KG1 (cell line): ENCODE data around the gene NUDT16L1.

ENCODE experiments used
- DNase-seq: peaks from one replicate; lab custom pipeline; 2025; lab: John Stamatoyannopoulos, UW

Gene NUDT16L1

GRCh38 chr16:4695473-4696171, 2.3 kb downstream of the NUDT16L1 start:
- DNase-seq = no peak

- DNase-seq = no peak
Measured at GRCh38 chr16:4696172-4696904, 3.0 kb downstream of the NUDT16L1 start.

DNA sequence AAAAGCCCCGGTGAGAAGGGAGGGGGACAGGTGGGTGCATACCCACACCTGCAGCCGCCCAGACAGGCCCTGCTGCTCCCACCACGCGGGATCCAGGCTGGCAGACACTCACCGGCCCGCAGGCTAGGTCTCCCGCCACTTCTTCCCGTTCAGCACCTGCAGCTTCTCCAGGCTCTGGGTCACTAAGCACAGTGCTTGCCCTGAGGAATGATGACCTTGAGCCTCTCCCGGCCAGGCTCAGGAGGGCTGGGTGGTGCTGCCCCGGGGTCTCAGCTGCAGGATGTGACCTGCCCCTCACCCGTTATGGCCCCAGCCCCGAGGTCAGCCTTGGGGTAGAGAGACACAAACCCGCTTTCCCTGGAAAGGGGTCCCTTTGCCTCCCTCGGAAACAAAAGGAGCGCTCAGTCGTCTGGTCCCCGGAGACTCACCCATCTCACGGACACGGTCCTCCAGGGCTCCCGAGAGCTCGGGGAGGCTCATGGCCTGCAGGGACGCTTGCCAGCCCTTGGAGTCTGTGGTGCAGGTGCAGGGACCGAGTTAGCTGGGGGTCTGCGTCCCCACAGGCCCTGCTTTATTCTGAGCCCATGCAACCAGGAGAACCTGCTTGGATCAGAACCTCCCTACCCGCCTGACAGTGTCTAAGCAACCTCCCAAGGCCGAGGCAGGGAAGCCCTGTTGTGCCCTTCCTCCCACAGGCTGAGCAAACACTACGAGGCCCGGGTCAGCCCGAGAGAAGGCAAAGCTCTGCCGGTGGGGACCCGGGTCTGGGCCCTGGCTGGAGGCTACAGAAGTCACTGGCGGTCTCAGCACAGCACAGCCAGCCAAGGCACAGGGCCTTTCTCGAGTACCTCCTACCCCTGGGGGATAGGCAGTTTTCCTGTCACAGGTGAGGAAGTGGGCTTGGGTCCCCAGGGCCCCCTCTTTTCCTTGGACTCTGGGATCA, 3.8 kb downstream of the NUDT16L1 start:
- DNase-seq = no peak

DNA sequence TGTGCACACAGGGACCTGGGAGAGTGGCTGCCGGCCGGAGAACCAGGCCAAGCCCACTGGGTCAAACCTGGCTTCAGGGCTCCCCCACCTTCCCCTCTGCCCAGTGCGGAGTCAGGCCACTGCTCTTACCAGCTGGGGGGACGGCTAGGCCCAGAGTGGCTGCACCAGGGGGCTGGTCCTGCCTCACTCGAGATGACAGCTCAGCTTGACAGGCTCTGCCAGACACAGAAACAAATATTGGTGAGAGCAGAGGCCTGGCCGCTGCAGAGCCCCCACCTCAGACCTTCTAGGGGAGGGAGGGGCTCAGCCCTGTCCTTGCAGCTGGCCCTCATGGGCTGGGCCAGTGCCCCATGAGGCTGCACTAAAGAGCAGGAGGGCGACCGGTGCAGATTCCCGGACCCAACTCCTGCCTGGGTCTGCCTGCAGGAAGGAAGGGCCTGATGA, 4.5 kb downstream of the NUDT16L1 start:
- no peak for DNase-seq

DNA sequence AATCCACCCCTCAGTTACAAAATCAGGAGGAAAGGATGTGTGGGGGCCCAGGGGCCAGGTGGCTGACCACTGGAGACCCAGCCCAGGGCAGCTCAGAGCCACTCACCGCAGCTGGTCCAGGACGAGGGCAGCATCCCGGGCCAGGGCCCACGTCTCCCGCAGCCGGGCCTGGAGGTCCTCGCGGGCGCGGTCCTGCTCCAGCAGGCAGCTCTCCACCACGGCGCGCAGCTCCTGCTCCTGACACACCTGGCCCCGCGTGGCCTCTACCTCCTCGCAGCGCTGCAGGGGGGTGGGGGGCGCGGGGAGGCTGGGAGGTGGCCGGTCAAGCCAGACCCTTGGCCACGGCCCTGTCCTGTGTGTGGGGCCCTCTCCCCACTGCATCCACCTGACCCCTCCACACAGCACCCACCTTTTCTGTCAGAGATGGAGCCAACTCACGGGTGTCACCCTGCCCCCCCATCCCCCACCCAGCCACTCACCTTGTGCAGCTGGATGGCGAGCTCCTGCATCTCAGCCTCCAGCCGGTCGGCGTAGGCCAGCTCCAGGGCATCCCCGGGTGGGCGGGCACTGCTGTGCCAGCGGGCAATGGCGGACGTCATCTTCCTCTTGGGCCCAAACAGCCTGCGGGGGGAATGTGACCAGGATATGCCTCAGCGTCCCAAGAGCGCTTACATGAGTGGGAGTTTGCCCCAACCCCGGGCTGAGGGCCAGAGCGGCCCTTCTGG, 5.1 kb downstream of the NUDT16L1 start:
- DNase-seq = no peak

GRCh38 chr16:4699046-4699556, 5.7 kb downstream of the NUDT16L1 start:
- no peak for DNase-seq

DNA sequence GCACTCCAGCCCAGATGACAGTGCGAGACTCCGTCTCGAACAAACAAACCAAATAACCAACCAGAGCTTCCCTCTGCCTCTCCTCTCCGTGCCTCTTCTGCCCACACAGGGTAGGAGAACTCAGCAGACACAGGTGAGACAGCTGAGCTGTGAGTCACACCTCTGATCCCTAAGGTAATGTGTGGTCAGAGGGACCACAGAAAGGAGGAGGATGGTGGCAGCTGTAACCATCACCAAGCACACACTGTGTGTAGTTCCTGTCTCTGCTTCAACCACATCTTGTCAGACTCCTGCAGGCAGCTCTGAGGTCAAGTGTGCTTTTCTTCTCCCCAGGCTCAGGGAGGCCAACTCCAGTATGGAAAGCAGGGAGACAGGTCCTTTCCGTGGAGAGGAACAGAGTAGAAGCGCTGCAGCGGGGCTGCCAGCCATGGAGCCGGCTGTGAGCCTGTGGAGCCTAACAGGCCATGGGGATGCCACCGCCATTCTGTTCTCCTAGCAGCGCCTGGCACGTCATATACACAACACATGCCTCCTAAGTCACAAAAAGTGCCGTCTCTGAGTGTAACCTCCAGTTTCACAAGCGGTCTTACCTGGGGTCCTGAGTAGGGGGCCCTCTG, 7.1 kb downstream of the NUDT16L1 start:
- DNase-seq = no peak

DNA sequence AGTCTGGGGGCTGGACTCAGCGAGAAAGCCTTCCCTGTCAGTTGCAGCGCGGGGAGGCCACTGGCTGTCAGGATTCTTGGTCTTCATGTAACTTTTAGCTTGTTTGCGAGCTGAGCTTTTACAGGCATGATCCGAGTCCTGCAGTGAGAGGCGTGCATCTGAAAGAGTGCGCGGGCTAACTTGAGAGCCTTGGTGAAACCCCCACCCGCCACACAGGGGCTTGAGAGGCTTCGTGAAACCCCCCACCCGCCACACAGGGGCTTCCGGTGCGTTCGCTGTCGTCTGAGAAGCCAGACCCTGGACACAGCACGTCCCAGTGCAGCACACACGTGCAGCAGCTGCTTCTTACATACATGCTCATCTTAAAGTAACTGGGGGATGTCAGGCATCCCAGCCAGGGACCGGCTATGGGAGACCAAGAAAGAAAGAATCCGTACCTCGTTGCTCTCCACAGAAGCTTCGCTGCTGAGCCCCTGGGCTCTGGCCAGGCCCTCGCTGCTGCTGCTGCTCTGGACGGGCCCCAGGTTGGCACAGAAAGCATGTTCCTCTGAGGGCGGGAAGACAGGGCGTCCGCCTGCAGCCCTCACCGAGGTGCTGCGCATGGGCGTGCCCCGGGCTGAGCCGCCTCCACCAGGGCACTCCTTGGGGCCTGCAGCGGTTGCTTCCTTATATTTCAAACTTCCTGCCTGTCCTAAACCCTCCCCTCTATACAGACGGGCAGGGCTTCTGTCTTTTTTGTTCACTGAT, 7.8 kb downstream of the NUDT16L1 start:
- no peak for DNase-seq

- DNase-seq = no peak
Measured at GRCh38 chr16:4701791-4702465, 8.6 kb downstream of the NUDT16L1 start.

- DNase-seq = no peak
Measured at GRCh38 chr16:4702466-4702808, 9.1 kb downstream of the NUDT16L1 start.

- DNase-seq = no peak
Measured at GRCh38 chr16:4703906-4704305, 10.5 kb downstream of the NUDT16L1 start.

GRCh38 chr16:4704491-4704890, 11.1 kb downstream of the NUDT16L1 start:
- DNase-seq = no peak

GRCh38 chr16:4704913-4705312, 11.6 kb downstream of the NUDT16L1 start:
- no peak for DNase-seq

DNA sequence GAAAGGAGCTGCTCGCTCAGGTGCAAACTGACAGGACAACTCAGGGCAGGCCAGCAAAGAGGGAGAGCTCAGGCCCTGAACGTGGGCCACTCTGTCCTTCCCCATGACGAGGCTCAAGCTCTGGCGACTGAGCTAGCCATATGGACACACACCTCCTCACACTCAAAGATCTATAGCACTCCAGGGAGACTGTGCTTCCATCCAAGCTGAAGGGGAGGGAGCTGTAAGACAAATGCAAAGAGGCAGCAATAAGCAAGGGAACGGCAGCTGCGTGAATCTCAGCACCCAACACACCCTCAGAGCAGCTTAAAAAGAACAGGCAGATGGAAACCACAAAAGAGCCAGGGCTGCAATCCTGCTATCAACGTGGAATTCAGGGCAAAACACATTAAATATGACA, 13.5 kb downstream of the NUDT16L1 start:
- DNase-seq = no peak

DNA sequence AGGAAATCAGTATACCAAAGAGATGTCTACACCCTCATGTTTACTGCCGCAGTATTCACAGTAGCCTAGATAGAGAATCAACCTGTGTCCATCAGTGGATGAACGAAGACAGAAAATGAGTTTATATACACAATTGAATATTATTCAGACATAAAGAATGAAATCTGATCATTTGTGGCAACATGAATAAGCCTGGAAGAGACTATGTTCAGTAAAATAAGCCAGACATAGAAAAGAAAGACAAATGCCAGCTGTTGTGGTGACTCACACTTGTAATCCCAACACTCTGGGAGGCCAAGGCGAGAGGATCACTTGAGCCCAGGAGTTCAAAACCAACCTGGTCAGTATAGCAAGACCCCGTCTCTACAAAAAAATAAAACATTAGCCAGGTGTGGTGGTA, 16.1 kb downstream of the NUDT16L1 start:
- no peak for DNase-seq

- no peak for DNase-seq
Measured at GRCh38 chr16:4713663-4714501, 20.5 kb downstream of the NUDT16L1 start.

- no peak for DNase-seq
Measured at GRCh38 chr16:4714996-4715395, 21.6 kb downstream of the NUDT16L1 start.

- DNase-seq = no peak
Measured at GRCh38 chr16:4718466-4718865, 25.1 kb downstream of the NUDT16L1 start.
